Measurements from ENCODE around the gene RHOC.
"Not testable (repeated sequence)": the region's sequence is repeated elsewhere in the genome, so short reads cannot be mapped to it uniquely, and the experiment has no call there.

RHOC gene

DNA sequence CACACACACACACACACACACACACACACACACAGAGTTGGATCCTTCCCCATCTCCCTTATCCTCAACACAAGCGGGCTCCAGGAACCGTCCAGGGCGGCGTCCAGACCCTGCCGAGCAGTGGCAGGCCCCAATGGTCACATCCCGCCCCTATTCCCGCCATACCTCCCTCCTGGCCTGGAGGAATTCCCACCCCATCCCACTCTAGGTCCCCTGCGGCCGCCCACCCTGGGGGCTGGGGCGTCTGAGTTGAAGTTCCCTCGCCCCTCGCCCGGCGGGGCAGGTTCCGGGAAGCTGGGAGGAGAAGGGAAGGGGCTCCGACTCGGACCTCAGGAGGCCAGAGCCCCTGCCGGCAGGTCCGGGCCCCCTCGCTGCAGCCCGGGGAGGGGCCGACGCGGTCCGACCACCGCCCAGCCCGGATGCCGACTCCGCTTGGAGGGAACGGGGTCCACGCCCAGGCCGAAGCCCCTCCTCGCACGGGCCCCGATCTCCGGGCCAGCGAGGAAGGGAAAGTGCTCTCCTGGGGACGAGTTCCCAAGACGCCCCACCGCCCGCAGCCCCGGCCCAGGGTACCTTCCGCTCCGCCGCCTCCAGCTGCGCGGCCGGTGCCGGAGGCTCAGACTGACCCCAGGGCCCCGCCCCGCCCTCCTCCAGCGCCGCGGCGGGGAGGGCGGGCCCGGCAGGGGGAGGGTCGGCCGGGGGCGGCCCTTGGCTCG lies at the start of gene RHOC:
Gene RHOC (minus strand): TSS at position 623 of the 716 bp plus-strand sequence. CDS start 3,328 bp downstream, outside the sequence.
- peak; percentile 76 for DNase-seq

DNA sequence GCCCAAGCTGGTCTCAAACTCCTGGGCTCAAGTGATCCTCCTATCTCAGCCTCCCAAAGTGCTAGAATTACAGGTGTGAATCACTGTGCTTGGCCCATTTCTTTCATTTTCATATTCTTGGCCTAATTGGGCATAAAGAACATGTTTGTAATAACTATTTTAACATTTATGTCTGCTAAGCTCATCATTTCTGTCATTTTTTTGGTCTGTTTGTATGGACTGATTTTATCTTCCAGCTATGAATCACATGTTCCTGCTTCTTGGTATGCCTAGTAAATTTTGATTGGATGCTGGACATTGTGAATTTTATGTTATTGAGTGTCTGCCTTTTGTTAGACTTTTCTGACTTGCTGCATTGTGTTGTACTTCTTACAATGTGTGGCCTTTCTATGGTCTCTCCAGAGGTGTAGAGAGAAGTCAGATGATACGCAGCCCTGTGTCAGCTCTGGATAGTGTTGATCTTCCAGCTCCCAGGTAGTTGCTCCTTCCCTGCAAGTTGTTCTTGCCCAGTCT lies 47.2 kb upstream of the RHOC start:
- DNase-seq, result no peak

DNA sequence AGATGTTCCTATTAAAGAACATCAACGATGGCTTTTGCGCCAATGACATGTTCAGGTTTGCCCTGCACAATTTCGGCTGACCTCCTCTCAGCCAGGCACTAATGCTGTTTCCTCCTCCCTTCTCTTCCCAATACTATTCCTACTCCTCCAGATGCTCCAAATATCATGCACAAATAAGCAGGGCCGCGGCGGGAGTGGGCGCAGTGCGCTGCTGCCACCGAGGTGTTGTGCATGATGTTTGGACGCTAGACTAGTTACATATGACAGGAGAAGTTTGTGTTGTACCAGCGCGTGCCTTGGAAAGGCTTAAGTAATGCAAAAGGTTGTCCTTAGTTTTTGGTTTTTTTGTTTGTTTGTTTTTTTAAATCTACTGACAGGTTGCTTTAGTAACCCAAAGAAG lies 41.5 kb upstream of the RHOC start:
- no peak for DNase-seq

- peak; percentile 53 for DNase-seq
Observed at GRCh38 chr1:112744009-112744578, 37.2 kb upstream of the RHOC start.

- DNase-seq, result peak; percentile 25
Observed at GRCh38 chr1:112743174-112744008, 36.5 kb upstream of the RHOC start.

GRCh38 chr1:112737573-112737972 lies 30.6 kb upstream of the RHOC start:
- no peak for DNase-seq

- peak; percentile 90 for DNase-seq
Observed at GRCh38 chr1:112735752-112736151, 28.8 kb upstream of the RHOC start.

DNA sequence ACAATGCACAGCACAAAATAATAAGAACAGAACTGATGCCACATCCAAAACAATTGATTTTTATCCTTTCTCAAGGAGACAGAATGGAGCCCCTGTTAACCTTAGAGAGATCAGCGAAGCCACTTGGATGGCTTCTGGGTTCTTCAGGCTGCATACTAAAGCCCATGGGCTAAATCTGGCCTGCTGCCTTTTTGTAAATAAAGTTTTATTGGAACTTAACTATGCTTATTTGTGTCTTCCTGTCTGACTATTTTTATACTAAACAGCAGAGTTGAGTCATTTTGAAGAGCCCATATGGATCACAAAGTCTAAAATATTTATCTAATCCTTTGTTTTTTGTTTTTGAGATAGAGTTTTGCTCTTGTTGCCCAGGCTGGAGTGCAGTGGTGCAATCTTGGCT lies 24.5 kb upstream of the RHOC start:
- no peak for DNase-seq

DNA sequence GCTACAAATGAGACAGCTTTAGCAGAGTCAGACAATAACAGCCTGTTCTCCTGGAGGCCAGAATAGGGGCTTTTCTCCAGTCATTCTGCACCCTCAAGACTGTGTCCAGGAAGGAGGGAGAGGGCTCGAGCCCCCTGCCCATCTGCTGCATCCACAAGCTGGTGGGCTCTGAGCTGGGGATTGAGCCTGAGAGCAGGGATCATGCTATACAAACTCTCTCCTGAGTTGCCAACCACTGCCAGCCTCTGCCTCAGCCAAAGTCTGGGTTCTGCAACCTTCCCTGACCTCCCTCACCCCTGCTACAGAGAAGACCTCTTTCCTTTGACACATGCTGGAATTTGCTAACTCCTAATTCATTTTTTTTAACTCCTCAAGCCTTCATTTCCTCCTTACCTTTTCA lies 23.0 kb upstream of the RHOC start:
- DNase-seq, result no peak

DNA sequence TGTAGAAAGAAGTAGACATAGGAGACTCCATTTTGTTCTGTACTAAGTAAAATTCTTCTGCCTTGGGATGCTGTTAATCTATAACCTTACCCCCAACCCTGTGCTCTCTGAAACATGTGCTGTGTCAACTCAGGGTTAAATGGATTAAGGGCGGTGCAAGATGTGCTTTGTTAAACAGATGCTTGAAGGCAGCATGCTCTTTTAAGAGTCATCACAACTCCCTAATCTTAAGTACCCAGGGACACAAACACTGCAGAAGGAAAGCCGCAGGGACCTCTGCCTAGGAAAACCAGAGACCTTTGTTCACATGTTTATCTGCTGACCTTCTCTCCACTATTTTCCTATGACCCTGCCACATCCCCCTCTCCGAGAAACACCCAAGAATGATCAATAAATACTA lies 22.1 kb upstream of the RHOC start:
- DNase-seq, result not testable (repeated sequence)

- DNase-seq, result not testable (repeated sequence)
Observed at GRCh38 chr1:112728306-112728971, 21.5 kb upstream of the RHOC start.

- DNase-seq, result no peak
Observed at GRCh38 chr1:112727716-112728115, 20.8 kb upstream of the RHOC start.

GRCh38 chr1:112724240-112724639 lies 17.3 kb upstream of the RHOC start:
- DNase-seq, result not testable (repeated sequence)

DNA sequence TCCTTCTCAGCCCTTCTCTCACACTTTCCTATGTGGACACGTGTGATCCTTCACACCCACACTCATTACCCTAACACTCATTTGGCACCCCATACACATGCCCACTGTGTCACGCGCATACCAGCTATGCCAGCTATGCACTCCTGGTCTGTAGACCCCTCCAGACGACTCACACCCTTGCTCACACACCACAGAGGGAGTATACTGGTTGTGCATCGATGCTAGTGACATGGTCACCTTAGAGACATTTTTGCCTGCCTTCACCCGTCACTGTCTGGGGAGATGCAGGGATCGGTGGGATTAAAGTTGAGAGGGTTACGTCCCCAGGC lies 16.5 kb upstream of the RHOC start:
- DNase-seq, result peak; percentile 40

DNA sequence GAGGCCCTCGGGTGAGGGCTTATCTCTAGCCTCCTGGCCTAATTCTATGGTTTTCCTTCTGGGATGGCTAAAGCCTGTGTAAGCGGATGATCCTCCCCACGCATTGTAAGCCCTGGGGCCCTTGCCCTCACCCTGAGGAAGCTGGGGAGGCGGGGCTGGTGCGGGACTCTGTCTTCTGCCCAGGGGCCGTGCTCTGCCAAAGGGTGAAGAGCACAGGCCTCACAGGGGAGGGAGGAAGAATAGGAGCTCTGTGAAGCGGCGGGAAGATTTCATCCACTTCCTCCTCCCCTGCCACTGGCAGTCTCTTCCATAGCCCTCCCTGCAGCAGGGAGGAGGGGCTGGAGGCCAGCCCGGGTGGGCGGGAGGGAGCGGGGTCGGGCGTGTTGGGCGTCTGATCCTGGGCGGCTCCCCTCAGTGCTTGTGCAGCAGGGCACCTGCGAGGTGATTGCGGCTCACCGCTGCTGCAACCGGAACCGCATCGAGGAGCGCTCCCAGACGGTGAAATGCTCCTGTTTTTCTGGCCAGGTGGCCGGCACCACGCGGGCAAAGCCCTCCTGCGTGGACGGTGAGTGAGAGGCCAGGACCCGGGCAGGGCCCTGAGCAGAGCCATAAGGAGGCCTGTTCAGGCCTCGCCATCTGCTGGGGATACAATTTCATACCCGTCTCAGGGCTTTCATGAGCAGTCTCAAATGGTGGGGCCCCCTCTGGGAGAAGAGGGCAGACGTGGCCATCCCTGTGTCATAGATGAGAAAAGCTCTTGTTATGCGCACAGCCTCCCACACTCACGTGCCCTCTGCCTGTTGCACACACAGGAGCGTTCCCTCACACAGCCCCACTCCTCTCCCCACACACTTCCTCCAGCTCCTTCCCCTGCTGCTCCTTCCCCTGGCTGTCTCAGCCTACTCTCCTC lies 15.9 kb upstream of the RHOC start:
- peak; percentile 64 for DNase-seq

- no peak for DNase-seq
Observed at GRCh38 chr1:112721966-112722524, 15.1 kb upstream of the RHOC start.

GRCh38 chr1:112721294-112721693 lies 14.4 kb upstream of the RHOC start:
- not testable (repeated sequence) for DNase-seq

- no peak for DNase-seq
Observed at GRCh38 chr1:112720800-112721199, 13.9 kb upstream of the RHOC start.

GRCh38 chr1:112719706-112720105 lies 12.8 kb upstream of the RHOC start:
- DNase-seq, result no peak

GRCh38 chr1:112718691-112719418 lies 11.9 kb upstream of the RHOC start:
- peak; percentile 61 for DNase-seq

- DNase-seq, result no peak
Observed at GRCh38 chr1:112717263-112717873, 10.4 kb upstream of the RHOC start.
